Activated T-helper 2 cell treated with anti-CD3 and anti-CD28 coated beads, Interferon-gamma antibody, Interleukin-2, Interleukin-4, amounts not matched to agents 10 μg/mL and 5 μg/mL and 100 μg/mL, durations not matched to agents 14 hours and 24 hours and 36 hours (primary cell): ENCODE results near the gene METRN. TPM values are rescaled to one million over a fixed set of nuclear protein-coding genes. Genes with fewer than 3 reads are reported as not detected.
A peak's percentile ranks its signal among the peaks of the same experiment; 100 is the strongest.

Source experiments
- DNase-seq: peaks from one replicate; pipeline ENCODE4 v3.0.0; 2021; ENCODE audit warnings: low spot score
- H3K27ac Mint-ChIP-seq: one replicate; pipeline ENCODE4 v1.8.0; 2021; ENCODE audit warnings: mixed read lengths
- H3K27me3 Mint-ChIP-seq: one replicate; pipeline ENCODE4 v1.8.0; 2021; ENCODE audit warnings: low read depth, mixed read lengths
- H3K36me3 Mint-ChIP-seq: one replicate; pipeline ENCODE4 v1.8.0; 2021; ENCODE audit warnings: low read depth, mixed read lengths
- H3K4me1 Mint-ChIP-seq: one replicate; pipeline ENCODE4 v1.8.0; 2021; ENCODE audit warnings: low read depth, mixed read lengths
- H3K4me3 Mint-ChIP-seq: one replicate; pipeline ENCODE4 v1.8.0; 2021; ENCODE audit warnings: low read depth, mild to moderate bottlenecking, moderate library complexity, mixed read lengths
- H3K9me3 Mint-ChIP-seq: one replicate; pipeline ENCODE4 v1.8.0; 2021; ENCODE audit warnings: mixed read lengths
- intact Hi-C: fragments of 100-400 bp; cut with micrococcal nuclease; formaldehyde crosslinking; loops from one replicate; pipeline ENCODE4 v1.15.1; 2023
- total RNA-seq: library from RNA; stranded (reverse); gene quantifications from 2 replicates; pipeline ENCODE4 v1.2.3, GENCODE V29; 2022

METRN gene
- 30.0 and 31.7 TPM in 2 replicates for total RNA-seq

DNA sequence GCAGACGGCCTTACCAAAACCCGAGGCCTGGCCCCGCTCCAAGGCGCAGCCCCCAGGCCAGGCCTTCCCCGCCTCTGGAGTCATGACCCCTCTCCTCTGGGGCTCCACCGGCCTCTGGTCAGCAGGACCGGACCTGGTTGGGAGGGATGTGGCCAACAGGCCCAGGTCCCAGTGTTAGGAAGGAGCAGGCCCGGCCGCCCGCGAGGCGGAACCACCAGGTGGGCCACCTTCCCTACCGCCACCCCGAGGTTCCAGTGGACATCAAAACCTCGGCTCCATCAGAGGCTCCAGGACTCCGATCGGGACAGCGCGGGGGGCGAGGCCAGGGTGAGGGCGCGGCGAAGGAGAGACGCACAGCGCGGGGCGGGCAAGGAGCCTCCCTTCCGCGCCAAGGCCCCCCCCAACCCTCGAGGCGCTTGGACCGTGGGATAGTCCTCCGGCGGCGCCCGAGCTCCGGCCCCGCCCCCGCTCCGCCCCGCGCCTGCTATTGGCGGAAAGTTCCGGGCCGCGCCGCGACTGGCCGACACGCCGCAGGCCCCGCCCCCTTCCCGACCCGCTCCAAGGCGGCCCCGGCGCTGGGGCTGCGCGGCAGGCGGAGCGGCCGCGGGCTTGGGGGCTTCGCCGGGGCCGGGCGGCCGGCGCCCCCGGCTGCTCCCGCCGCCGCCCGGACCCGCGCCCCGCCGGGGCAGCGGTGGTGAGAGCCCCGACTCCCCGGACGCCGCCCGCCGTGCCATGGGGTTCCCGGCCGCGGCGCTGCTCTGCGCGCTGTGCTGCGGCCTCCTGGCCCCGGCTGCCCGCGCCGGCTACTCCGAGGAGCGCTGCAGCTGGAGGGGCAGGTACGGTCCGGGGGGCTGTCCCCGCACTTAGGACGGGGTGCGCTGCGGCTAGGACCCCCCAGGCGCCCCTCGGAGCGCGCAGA lies at the start of gene METRN:
Gene METRN, plus strand, starts transcription at position 561 of the 919 bp plus-strand sequence. Its CDS starts 172 bp downstream, at position 733.
- DNase-seq = peak; percentile 86
- H3K9me3 Mint-ChIP-seq = no peaks in the 10 kb centered on the region
- H3K36me3 Mint-ChIP-seq = no peaks in the 10 kb centered on the region
- intact Hi-C loops = no loop called here
- no peak within 1 kb of the TSS for H3K27ac Mint-ChIP-seq
- peaks cover 7% of the 10 kb centered on the region for H3K4me1 Mint-ChIP-seq
- peak within 1 kb of the TSS; percentile 65 for H3K4me3 Mint-ChIP-seq
- H3K27me3 Mint-ChIP-seq = peaks cover 8% of the 10 kb centered on the region

DNA sequence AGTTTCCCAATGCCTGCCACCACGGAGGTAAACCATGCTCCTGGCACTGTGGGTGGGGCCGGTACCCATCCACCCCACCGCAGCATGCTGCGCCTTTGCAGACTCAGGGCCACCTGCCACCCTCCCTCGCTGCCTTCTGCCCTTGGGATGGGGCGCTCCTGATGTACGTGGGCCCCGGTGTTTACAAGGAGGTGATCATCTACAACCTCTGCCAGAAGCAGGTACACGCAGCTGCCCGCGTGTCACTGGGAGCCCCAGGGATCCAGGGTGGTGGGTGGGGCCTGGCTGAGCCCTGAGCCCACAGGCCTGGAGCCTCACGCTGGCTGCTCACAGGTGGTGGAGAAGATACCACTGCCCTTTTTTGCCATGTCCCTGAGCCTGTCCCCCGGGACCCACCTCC lies 48.3 kb upstream of the METRN start:
- Mint-ChIP-seq H3K27me3 (no peaks in the 10 kb centered on the region), H3K4me3 (no peak overlapping the region), H3K4me1 (peaks cover 4% of the 10 kb centered on the region), H3K36me3 (peaks cover 6% of the 10 kb centered on the region), H3K27ac (no peak overlapping the region), H3K9me3 (no peaks in the 10 kb centered on the region)
- intact Hi-C loops = no loop called here
- no peak for DNase-seq

DNA sequence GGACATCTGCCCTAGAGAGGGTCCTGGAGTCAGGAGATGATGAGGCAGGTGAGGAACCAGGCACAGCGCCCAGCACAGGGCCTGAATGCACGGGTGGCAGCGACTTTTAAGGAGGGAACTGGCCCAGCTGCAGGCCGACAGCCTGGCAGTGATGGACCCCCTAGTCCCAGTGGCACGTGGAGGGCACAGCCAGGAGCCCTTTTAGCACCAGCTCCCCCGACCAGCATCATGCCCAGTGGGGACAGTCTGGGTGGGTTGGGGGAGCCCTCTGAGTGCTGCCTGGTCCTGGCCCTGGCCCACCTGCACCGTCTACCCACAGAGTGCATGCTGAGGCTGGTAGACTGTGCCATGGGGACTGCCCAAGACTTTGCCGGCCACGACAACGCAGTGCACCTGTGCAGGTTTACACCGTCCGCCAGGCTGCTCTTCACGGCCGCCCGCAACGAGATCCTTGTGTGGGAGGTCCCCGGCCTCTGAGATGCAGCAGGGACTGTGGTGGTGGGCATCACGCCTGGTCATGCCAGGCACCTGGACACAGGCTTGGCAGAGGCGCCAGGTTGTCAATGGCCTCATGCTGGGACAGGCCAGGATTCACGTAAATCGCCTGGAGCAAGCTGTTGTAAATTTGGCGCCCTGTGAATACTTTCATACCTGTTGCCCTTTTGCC lies 47.7 kb upstream of the METRN start:
- Mint-ChIP-seq H3K27ac (peak overlapping the region; percentile 80), H3K36me3 (peaks cover 6% of the 10 kb centered on the region), H3K27me3 (no peaks in the 10 kb centered on the region), H3K9me3 (no peaks in the 10 kb centered on the region), H3K4me3 (peak overlapping the region; percentile 71), H3K4me1 (peaks cover 4% of the 10 kb centered on the region)
- no peak for DNase-seq
- intact Hi-C loops = no loop called here

DNA sequence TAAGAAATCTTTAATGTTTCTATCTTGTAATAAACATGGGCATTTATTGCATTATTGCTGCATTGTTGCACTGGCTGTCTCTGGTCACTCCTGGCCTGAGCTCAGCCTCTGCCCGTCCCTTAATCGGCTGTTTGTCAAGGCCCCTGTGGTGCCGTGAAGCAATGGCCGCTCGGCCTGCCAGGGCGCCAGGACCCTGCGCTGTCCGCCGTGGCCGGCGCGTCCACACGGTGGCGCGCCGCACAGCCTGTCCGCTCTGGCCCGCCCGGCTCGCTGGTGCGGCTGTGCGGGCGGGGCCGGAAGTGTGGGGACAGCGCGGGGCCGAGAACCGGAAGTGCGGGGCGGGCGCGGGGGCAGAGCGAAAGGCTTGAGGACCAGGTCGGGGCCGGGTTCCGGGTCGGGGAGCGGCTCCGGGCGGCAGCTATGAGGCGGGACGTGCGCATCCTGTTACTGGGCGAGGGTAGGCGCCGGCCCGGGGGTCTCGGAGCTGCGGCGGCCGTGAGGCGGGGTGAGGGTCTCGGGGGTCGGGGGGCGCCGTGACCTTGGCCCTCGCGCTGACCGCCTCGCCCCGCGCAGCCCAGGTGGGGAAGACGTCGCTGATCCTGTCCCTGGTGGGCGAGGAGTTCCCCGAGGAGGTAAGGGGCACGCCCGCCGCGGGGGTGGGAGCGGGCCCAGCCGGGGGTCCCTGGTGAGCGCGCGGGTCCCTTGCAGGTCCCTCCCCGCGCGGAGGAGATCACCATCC lies 47.0 kb upstream of the METRN start, which contains the start of gene RHOT2:
Gene RHOT2, plus strand, starts transcription at position 353 of the 739 bp plus-strand sequence. Its CDS starts 68 bp downstream, at position 421.
- Mint-ChIP-seq H3K27ac (peak within 1 kb of the TSS; percentile 80), H3K27me3 (no peaks in the 10 kb centered on the region), H3K4me3 (peak within 1 kb of the TSS; percentile 79), H3K36me3 (peaks cover 8% of the 10 kb centered on the region), H3K4me1 (peaks cover 4% of the 10 kb centered on the region), H3K9me3 (no peaks in the 10 kb centered on the region)
- intact Hi-C loops = no loop called here
- peak; percentile 93 for DNase-seq

DNA sequence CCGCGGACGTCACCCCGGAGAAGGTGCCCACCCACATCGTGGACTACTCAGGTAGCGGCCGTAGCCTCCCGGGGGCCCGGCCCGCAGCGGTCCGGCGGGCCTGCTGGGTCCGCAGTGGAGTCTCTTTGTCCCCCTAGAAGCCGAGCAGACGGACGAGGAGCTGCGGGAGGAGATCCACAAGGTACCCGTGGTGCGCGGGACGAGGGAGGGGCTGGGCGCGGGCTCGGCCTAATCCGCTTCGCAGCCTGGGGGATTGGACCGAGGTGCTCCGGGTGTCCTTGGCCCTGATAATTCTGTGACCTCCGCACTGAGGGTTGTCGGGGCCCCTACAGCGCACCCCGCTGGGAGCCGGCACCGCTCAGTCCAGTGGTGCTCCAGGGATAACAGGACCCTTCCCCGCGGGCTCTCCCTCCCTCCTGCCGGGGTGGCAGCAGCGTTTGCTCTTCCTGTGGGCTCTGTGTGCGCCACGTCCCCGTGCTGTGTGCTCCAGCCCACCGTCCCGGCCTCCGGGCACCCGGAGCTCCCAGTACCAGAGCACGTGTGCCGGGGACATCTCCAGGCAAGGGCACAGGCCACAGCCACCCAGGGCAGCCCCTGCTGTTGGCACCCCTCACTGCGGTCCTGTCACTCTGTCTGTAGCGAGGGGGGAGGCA lies 46.3 kb upstream of the METRN start:
- no peaks in the 10 kb centered on the region for H3K27me3 Mint-ChIP-seq
- peak overlapping the region; percentile 58 for H3K27ac Mint-ChIP-seq
- H3K4me3 Mint-ChIP-seq = peak overlapping the region; percentile 79
- H3K36me3 Mint-ChIP-seq = peaks cover 10% of the 10 kb centered on the region
- no peak for DNase-seq
- intact Hi-C loops = no loop called here
- H3K9me3 Mint-ChIP-seq = no peaks in the 10 kb centered on the region
- peaks cover 4% of the 10 kb centered on the region for H3K4me1 Mint-ChIP-seq

DNA sequence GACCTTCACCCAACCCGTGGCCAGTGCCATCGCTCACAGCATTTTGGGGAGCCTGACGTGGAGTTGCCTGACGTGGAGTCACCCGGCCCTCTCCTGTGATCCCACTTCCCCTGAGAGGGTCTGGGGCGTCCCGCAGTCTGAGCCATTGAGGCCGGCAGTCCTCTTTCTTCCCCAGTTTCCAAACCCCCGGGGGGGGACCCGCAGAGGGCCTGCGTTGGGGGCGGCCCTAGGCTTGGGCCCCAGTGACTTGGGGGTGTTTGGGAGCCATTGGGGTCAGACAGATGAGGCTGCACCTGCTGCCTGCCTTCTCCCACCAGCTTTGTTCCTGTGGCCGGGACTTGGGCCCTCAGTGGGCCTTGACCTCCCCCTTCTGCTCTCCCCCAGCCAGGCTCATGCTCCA lies 45.3 kb upstream of the METRN start:
- intact Hi-C loops = no loop called here
- DNase-seq = no peak
- H3K4me3 Mint-ChIP-seq = peak overlapping the region; percentile 79
- peaks cover 10% of the 10 kb centered on the region for H3K36me3 Mint-ChIP-seq
- no peak overlapping the region for H3K27ac Mint-ChIP-seq
- H3K9me3 Mint-ChIP-seq = no peaks in the 10 kb centered on the region
- H3K27me3 Mint-ChIP-seq = no peaks in the 10 kb centered on the region
- peaks cover 4% of the 10 kb centered on the region for H3K4me1 Mint-ChIP-seq

DNA sequence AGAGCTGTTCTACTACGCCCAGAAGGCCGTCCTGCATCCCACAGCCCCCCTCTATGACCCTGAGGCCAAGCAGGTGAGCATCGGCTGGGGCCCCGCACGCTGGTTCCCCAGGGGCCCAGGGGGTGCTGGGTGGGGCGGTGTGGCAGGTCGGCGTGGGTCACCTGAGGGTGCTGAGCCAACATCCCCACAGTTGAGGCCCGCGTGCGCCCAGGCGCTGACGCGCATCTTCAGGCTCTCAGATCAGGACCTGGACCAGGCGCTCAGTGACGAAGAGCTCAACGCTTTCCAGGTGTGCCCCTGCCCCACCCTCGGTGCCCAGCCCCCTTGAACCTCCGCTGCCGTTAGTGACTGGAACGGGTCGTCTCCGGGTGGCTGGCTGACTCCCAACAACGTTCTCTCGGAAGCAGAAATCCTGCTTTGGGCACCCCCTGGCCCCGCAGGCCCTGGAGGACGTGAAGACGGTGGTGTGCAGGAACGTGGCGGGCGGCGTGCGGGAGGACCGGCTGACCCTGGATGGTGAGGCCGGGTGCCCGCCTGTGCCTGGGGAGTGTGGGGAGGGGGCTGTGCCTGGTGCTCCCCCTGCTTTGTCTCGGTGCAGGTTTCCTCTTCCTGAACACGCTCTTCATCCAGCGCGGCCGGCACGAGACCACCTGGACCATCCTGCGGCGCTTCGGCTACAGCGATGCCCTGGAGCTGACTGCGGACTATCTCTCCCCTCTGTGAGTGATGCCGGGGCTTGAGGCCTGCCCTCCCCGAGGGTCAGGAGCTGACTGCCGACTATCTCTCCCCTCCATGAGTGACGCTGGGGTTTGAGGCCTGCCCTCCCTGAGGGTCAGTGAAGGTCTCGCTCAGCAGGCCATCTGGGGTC lies 44.2 kb upstream of the METRN start:
- H3K27me3 Mint-ChIP-seq = peaks cover 4% of the 10 kb centered on the region
- DNase-seq = no peak
- H3K4me1 Mint-ChIP-seq = peaks cover 4% of the 10 kb centered on the region
- intact Hi-C loops = no loop called here
- peaks cover 10% of the 10 kb centered on the region for H3K36me3 Mint-ChIP-seq
- H3K27ac Mint-ChIP-seq = no peak overlapping the region
- H3K9me3 Mint-ChIP-seq = no peaks in the 10 kb centered on the region
- H3K4me3 Mint-ChIP-seq = peak overlapping the region; percentile 26

DNA sequence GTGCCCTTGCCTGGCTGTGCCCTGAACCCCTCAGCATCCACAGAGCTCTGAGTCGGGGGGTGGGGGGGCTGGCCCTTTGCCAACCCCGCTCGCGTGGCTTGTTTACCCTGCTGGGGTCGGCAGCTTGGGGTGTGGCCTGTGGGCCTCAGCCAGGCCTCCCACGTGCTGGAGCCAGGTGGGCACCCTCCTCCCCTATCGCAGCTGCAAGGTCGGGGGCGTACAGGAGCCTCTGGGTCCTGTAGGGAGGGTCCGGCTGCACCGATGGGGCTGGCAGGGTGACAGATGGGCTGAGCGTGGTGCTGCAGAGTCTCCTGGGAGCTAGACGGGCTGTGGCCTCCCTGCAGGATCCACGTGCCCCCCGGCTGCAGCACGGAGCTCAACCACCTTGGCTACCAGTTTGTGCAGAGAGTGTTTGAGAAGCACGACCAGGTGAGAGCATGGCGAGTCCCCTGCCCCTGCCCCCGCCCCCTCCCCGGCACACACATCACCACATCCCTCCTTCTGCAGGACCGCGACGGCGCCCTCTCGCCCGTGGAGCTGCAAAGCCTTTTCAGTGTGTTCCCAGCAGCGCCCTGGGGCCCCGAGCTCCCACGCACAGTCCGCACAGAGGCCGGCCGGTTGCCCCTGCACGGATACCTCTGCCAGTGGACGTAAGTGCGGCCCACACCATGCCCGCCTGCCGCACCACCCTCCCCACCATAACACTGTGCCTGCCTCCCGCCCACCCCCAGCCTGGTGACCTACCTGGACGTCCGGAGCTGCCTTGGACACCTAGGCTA lies 43.4 kb upstream of the METRN start:
- DNase-seq = no peak
- H3K4me3 Mint-ChIP-seq = no peak overlapping the region
- H3K9me3 Mint-ChIP-seq = no peaks in the 10 kb centered on the region
- no peak overlapping the region for H3K27ac Mint-ChIP-seq
- peaks cover 10% of the 10 kb centered on the region for H3K36me3 Mint-ChIP-seq
- intact Hi-C loops = no loop called here
- peaks cover 4% of the 10 kb centered on the region for H3K4me1 Mint-ChIP-seq
- H3K27me3 Mint-ChIP-seq = peaks cover 4% of the 10 kb centered on the region

DNA sequence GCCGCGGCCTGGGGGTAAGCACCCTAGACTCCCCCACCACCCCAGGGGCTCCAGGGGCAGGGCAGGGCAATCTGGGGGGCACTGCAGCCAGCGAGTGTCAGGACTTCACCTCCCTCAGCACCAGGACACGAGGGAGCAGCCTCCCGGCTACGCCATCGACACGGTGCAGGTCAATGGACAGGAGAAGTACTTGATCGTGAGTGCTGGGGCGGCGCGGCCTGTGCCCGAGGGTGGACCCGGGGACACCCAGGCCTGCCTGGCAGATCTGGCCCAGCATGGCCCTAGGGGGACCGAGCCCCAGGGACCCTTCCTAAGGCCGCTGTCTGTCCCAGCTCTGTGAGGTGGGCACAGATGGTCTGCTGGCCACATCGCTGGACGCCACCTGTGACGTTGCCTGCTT lies 42.5 kb upstream of the METRN start:
- Mint-ChIP-seq H3K36me3 (peaks cover 10% of the 10 kb centered on the region), H3K27me3 (peaks cover 4% of the 10 kb centered on the region), H3K4me1 (peaks cover 4% of the 10 kb centered on the region), H3K9me3 (no peaks in the 10 kb centered on the region), H3K4me3 (no peak overlapping the region), H3K27ac (no peak overlapping the region)
- no peak for DNase-seq
- intact Hi-C loops = no loop called here

DNA sequence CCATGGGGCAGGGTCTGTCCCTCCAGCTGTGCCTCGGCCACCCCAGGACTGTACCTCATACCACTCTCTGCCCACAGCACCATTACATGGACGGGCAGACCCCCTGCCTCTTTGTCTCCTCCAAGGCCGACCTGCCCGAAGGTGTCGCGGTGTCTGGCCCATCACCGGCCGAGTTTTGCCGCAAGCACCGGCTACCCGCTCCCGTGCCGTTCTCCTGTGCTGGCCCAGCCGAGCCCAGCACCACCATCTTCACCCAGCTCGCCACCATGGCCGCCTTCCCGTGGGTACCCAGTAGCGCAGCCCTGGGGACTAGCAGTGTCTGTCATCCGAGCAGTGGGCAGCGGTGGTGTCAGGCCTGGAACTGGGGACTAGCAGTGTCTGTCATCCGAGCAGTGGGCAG lies 42.1 kb upstream of the METRN start:
- H3K4me1 Mint-ChIP-seq = no peaks in the 10 kb centered on the region
- no peak overlapping the region for H3K4me3 Mint-ChIP-seq
- intact Hi-C loops = no loop called here
- no peak for DNase-seq
- peaks cover 4% of the 10 kb centered on the region for H3K27me3 Mint-ChIP-seq
- no peaks in the 10 kb centered on the region for H3K9me3 Mint-ChIP-seq
- peaks cover 10% of the 10 kb centered on the region for H3K36me3 Mint-ChIP-seq
- no peak overlapping the region for H3K27ac Mint-ChIP-seq

DNA sequence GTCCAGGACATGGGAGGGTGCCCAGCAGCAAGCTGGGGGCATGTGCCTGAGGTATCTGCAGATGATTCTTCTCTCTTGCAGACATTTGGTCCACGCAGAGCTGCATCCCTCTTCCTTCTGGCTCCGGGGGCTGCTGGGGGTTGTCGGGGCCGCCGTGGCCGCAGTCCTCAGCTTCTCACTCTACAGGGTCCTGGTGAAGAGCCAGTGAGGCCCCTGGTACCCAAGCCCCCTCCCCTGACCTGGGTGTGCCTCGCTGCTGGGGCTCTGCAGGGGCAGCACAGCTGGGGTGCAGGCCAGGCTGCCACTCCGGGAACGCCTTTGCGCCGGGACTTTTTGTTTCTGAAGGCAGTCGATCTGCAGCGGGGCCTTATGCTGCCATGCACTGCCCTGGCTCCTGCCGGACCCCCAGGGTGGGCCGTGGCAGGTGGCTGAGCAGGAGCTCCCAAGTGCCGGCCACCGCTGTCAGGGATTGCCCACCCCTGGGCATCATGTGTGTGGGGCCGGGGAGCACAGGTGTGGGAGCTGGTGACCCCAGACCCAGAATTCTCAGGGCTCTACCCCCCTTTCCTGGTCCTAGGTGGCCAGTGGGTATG lies 41.4 kb upstream of the METRN start:
- no peaks in the 10 kb centered on the region for H3K9me3 Mint-ChIP-seq
- no peaks in the 10 kb centered on the region for H3K4me1 Mint-ChIP-seq
- peaks cover 4% of the 10 kb centered on the region for H3K27me3 Mint-ChIP-seq
- no peak overlapping the region for H3K4me3 Mint-ChIP-seq
- H3K27ac Mint-ChIP-seq = no peak overlapping the region
- DNase-seq = no peak
- intact Hi-C loops = no loop called here
- peaks cover 10% of the 10 kb centered on the region for H3K36me3 Mint-ChIP-seq
